ENCODE results near the gene AURKB. TPM values are rescaled to one million over a fixed set of nuclear protein-coding genes. Genes with fewer than 3 reads are reported as not detected.

The AURKB gene
- total and polyA plus RNA-seq, 2 of the 13 experiments (the other 11 are each of a cell fraction or from before 2014, with no cell fraction given): 29.5 to 75.3 TPM

DNA sequence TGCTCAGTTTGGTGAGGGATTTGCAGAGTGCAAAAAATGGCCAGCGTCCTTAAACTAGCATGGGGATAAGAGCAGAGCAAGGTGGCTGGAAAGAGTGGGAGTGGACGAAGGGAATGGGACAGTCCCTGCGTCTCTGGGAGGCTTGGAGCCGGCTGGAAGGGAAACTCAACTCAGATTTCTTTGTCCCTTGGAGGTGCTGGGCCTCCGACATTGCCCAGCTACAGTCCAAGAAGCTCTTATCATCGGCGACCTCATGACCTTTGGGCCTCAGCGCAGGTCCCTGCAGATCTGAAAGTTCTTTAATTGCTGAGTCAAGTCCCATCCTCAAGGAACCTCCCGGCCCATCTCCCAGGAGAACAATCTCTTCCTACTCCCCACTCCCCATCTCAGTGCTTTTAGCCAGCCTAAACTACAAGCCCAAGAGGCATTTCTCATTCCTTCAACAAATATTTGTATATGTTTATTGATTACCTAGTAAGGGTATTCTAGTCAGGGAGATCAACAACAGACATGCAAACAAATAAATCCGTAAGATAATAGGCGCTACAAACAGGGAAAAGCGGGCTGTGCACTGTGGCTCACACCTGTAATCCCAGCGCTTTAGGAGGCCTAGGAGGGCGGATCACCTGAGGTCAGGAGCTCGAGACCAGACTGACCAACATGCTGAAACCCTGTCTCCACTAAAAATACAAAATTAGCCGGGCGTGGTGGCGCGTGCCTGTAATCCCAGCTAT, 33.2 kb downstream of the AURKB start (continued):
- TF ChIP-seq, protein P1, sequence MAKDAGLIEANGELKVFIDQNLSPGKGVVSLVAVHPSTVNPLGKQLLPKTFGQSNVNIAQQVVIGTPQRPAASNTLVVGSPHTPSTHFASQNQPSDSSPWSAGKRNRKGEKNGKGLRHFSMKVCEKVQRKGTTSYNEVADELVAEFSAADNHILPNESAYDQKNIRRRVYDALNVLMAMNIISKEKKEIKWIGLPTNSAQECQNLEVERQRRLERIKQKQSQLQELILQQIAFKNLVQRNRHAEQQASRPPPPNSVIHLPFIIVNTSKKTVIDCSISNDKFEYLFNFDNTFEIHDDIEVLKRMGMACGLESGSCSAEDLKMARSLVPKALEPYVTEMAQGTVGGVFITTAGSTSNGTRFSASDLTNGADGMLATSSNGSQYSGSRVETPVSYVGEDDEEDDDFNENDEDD (CRISPR knock-in tag; IDR thresholded peaks at IDR 0.05; ENCODE audit: borderline replicate concordance): no peak
- TF ChIP-seq, protein P2, sequence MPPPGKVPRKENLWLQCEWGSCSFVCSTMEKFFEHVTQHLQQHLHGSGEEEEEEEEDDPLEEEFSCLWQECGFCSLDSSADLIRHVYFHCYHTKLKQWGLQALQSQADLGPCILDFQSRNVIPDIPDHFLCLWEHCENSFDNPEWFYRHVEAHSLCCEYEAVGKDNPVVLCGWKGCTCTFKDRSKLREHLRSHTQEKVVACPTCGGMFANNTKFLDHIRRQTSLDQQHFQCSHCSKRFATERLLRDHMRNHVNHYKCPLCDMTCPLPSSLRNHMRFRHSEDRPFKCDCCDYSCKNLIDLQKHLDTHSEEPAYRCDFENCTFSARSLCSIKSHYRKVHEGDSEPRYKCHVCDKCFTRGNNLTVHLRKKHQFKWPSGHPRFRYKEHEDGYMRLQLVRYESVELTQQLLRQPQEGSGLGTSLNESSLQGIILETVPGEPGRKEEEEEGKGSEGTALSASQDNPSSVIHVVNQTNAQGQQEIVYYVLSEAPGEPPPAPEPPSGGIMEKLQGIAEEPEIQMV (CRISPR knock-in tag; IDR thresholded peaks at IDR 0.05; ENCODE audit: low read depth): no peak
- TF ChIP-seq NR2F6 (IDR thresholded peaks at IDR 0.05) (peak; percentile 56; the same call in 1 of the 2 replicates), NR2F6 (CRISPR knock-in tag; IDR thresholded peaks at IDR 0.05) (0 out of 2 replicates have a peak, but pooled peaks have one; percentile 8)
- TF ChIP-seq, protein P3, sequence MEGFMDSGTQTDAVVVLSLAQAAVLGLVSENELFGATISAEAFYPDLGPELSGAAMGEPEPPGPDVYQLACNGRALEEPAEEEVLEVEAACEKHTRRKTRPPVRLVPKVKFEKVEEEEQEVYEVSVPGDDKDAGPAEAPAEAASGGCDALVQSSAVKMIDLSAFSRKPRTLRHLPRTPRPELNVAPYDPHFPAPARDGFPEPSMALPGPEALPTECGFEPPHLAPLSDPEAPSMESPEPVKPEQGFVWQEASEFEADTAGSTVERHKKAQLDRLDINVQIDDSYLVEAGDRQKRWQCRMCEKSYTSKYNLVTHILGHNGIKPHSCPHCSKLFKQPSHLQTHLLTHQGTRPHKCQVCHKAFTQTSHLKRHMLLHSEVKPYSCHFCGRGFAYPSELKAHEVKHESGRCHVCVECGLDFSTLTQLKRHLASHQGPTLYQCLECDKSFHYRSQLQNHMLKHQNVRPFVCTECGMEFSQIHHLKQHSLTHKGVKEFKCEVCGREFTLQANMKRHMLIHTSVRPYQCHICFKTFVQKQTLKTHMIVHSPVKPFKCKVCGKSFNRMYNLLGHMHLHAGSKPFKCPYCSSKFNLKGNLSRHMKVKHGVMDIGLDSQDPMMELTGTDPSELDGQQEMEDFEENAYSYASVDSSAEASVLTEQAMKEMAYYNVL (CRISPR knock-in tag; IDR thresholded peaks at IDR 0.05; ENCODE audit: borderline replicate concordance): 0 out of 2 replicates have a peak, but pooled peaks have one; percentile 9
- TF ChIP-seq, protein P4, sequence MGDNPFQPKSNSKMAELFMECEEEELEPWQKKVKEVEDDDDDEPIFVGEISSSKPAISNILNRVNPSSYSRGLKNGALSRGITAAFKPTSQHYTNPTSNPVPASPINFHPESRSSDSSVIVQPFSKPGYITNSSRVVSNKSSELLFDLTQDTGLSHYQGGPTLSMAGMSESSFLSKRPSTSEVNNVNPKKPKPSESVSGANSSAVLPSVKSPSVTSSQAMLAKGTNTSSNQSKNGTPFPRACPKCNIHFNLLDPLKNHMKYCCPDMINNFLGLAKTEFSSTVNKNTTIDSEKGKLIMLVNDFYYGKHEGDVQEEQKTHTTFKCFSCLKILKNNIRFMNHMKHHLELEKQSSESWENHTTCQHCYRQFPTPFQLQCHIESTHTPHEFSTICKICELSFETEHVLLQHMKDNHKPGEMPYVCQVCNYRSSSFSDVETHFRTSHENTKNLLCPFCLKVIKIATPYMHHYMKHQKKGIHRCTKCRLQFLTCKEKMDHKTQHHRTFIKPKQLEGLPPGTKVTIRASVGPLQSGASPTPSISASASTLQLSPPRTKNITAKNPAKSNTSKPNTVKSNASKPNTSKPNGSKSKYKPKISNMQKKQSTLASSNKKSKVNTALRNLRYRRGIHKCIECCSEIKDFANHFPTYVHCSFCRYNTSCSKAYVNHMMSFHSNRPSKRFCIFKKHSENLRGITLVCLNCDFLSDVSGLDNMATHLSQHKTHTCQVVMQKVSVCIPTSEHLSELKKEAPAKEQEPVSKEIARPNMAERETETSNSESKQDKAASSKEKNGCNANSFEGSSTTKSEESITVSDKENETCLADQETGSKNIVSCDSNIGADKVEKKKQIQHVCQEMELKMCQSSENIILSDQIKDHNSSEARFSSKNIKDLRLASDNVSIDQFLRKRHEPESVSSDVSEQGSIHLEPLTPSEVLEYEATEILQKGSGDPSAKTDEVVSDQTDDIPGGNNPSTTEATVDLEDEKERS (CRISPR knock-in tag; IDR thresholded peaks at IDR 0.05): peak; percentile 62; the same call in 1 of the 2 replicates

Data from HepG2 (cell line).